ENCODE results near the gene LONP1.
A peak's percentile ranks its signal among the peaks of the same experiment; 100 is the strongest.

Gene LONP1

GRCh38 chr19:5694167-5694955, 25.6 kb downstream of the LONP1 start:
- H3K9me3 ChIP-seq (ENCODE audit: control insufficient read depth, low read length) = no peaks in the 10 kb centered on the region
- H3K36me3 ChIP-seq (ENCODE audit: control insufficient read depth in 1 of 2, insufficient read depth in 2 of 2, low read depth in 1 of 2, low read length in 2 of 2) = peaks cover 69 to 84% of the 10 kb centered on the region in 2 experiments
- no peak overlapping the region for H2AK5ac ChIP-seq (ENCODE audit: low read length, severe bottlenecking)
- 97% methylated on average over 45 of the region's 45 CpGs for WGBS
- no peaks in the 10 kb centered on the region for H3K27me3 ChIP-seq (ENCODE audit: control insufficient read depth in 1 of 2, insufficient read depth in 1 of 2, low read length in 2 of 2)
- H3K4me3 ChIP-seq (ENCODE audit: insufficient read depth in 1 of 2, low read depth in 1 of 2, low read length in 2 of 2) = no peak overlapping the region
- peak overlapping the region in 1 of 2 experiments; percentile 17 for H3K23ac ChIP-seq (ENCODE audit: low read length in 2 of 2)
- H2BK12ac ChIP-seq (ENCODE audit: low read length in 2 of 2) = no peak overlapping the region
- no peak overlapping the region for H2AFZ ChIP-seq (ENCODE audit: low read depth, low read length)
- H4K91ac ChIP-seq (ENCODE audit: low read length) = no peak overlapping the region
- H2BK120ac ChIP-seq (ENCODE audit: low read depth, low read length) = no peak overlapping the region
- H2BK15ac ChIP-seq (ENCODE audit: low read depth, poor library complexity, severe bottlenecking) = no peak overlapping the region
- no peak overlapping the region for H3K14ac ChIP-seq (ENCODE audit: low read length in 2 of 2)
- DNase-seq = no peak
- no peak overlapping the region for H3K4me2 ChIP-seq (ENCODE audit: low read length, poor library complexity, severe bottlenecking)
- no peak overlapping the region for H3K4ac ChIP-seq (ENCODE audit: low read depth in 1 of 2, low read length in 2 of 2)
- peaks cover 26% of the 10 kb centered on the region for H3K4me1 ChIP-seq (ENCODE audit: control insufficient read depth, insufficient read depth, low read depth, low read length)
- peak overlapping the region; percentile 45 for H4K8ac ChIP-seq (ENCODE audit: low read length)
- no peak overlapping the region for H3K27ac ChIP-seq (ENCODE audit: low read length, poor library complexity, severe bottlenecking)
- H3K79me1 ChIP-seq (replicated peaks; ENCODE audit: low read length, poor library complexity, severe bottlenecking) = peaks cover 4% of the 10 kb centered on the region
- H2BK5ac ChIP-seq (ENCODE audit: low read depth, low read length, poor library complexity, severe bottlenecking) = no peak overlapping the region
- no peak overlapping the region for H3K9ac ChIP-seq (ENCODE audit: low read length)
- H3K18ac ChIP-seq (ENCODE audit: low read depth in 1 of 2, low read length in 2 of 2) = no peak overlapping the region

- no peak overlapping the region for H3K14ac ChIP-seq (ENCODE audit: low read length in 2 of 2)
- no peak for DNase-seq
- H3K23ac ChIP-seq (ENCODE audit: low read length in 2 of 2) = no peak overlapping the region
- peak overlapping the region; percentile 7 for H4K91ac ChIP-seq (ENCODE audit: low read length)
- no peaks in the 10 kb centered on the region for H3K27me3 ChIP-seq (ENCODE audit: control insufficient read depth in 1 of 2, insufficient read depth in 1 of 2, low read length in 2 of 2)
- H2BK12ac ChIP-seq (ENCODE audit: low read length in 2 of 2) = no peak overlapping the region
- no peak overlapping the region for H2BK120ac ChIP-seq (ENCODE audit: low read depth, low read length)
- H3K9me3 ChIP-seq (ENCODE audit: control insufficient read depth, low read length) = no peaks in the 10 kb centered on the region
- peak overlapping the region; percentile 14 for H4K8ac ChIP-seq (ENCODE audit: low read length)
- H3K36me3 ChIP-seq (ENCODE audit: control insufficient read depth in 1 of 2, insufficient read depth in 2 of 2, low read depth in 1 of 2, low read length in 2 of 2) = peaks cover 61 to 75% of the 10 kb centered on the region in 2 experiments
- peaks cover 2% of the 10 kb centered on the region for H3K79me1 ChIP-seq (replicated peaks; ENCODE audit: low read length, poor library complexity, severe bottlenecking)
- WGBS = 92% methylated on average over 36 of the region's 39 CpGs
- peaks cover 26% of the 10 kb centered on the region for H3K4me1 ChIP-seq (ENCODE audit: control insufficient read depth, insufficient read depth, low read depth, low read length)
- H2AFZ ChIP-seq (ENCODE audit: low read depth, low read length) = no peak overlapping the region
- no peak overlapping the region for H2AK5ac ChIP-seq (ENCODE audit: low read length, severe bottlenecking)
- H2BK5ac ChIP-seq (ENCODE audit: low read depth, low read length, poor library complexity, severe bottlenecking) = no peak overlapping the region
- H3K9ac ChIP-seq (ENCODE audit: low read length) = no peak overlapping the region
- H3K4me2 ChIP-seq (ENCODE audit: low read length, poor library complexity, severe bottlenecking) = no peak overlapping the region
- H3K4me3 ChIP-seq (ENCODE audit: insufficient read depth in 1 of 2, low read depth in 1 of 2, low read length in 2 of 2) = no peak overlapping the region
- no peak overlapping the region for H3K4ac ChIP-seq (ENCODE audit: low read depth in 1 of 2, low read length in 2 of 2)
- no peak overlapping the region for H2BK15ac ChIP-seq (ENCODE audit: low read depth, poor library complexity, severe bottlenecking)
- no peak overlapping the region for H3K27ac ChIP-seq (ENCODE audit: low read length, poor library complexity, severe bottlenecking)
- H3K18ac ChIP-seq (ENCODE audit: low read depth in 1 of 2, low read length in 2 of 2) = no peak overlapping the region
Measured at GRCh38 chr19:5693195-5694166, 26.5 kb downstream of the LONP1 start.

GRCh38 chr19:5692723-5693194, 27.2 kb downstream of the LONP1 start:
- Histone ChIP-seq H4K91ac (ENCODE audit: low read length) (no peak overlapping the region), H3K23ac (ENCODE audit: low read length in 2 of 2) (no peak overlapping the region), H3K36me3 (ENCODE audit: control insufficient read depth in 1 of 2, insufficient read depth in 2 of 2, low read depth in 1 of 2, low read length in 2 of 2) (peaks cover 56 to 70% of the 10 kb centered on the region in 2 experiments), H3K4me1 (ENCODE audit: control insufficient read depth, insufficient read depth, low read depth, low read length) (peaks cover 24% of the 10 kb centered on the region), H3K4ac (ENCODE audit: low read depth in 1 of 2, low read length in 2 of 2) (no peak overlapping the region), H3K18ac (ENCODE audit: low read depth in 1 of 2, low read length in 2 of 2) (no peak overlapping the region), H3K4me3 (ENCODE audit: insufficient read depth in 1 of 2, low read depth in 1 of 2, low read length in 2 of 2) (no peak overlapping the region), H3K27ac (ENCODE audit: low read length, poor library complexity, severe bottlenecking) (no peak overlapping the region), H3K27me3 (ENCODE audit: control insufficient read depth in 1 of 2, insufficient read depth in 1 of 2, low read length in 2 of 2) (no peaks in the 10 kb centered on the region), H3K79me1 (replicated peaks; ENCODE audit: low read length, poor library complexity, severe bottlenecking) (peaks cover 2% of the 10 kb centered on the region), H2BK12ac (ENCODE audit: low read length in 2 of 2) (no peak overlapping the region), H2BK120ac (ENCODE audit: low read depth, low read length) (no peak overlapping the region), H3K9me3 (ENCODE audit: control insufficient read depth, low read length) (no peaks in the 10 kb centered on the region), H2AK5ac (ENCODE audit: low read length, severe bottlenecking) (no peak overlapping the region), H2BK15ac (ENCODE audit: low read depth, poor library complexity, severe bottlenecking) (no peak overlapping the region), H2BK5ac (ENCODE audit: low read depth, low read length, poor library complexity, severe bottlenecking) (no peak overlapping the region), H3K9ac (ENCODE audit: low read length) (peak overlapping the region; percentile 92), H3K14ac (ENCODE audit: low read length in 2 of 2) (no peak overlapping the region), H3K4me2 (ENCODE audit: low read length, poor library complexity, severe bottlenecking) (no peak overlapping the region), H2AFZ (ENCODE audit: low read depth, low read length) (no peak overlapping the region), H4K8ac (ENCODE audit: low read length) (peak overlapping the region; percentile 14)
- peak; percentile 16 for DNase-seq
- 92% methylated on average over 7 of the region's 7 CpGs for WGBS
